K562 (cell line): ENCODE data around the gene TMIGD1. TPM values are rescaled to one million over a fixed set of nuclear protein-coding genes. Genes with fewer than 3 reads are reported as not detected.

Experiments used
- ATAC-seq: fragments of 200-7000 bp; cut with Tn5 transposase; 3 replicates; pipeline ENCODE4 v1.9.1; 2020; ENCODE audit warnings: moderate library complexity
- BruUV-seq: library from RNA; stranded (reverse); fragments of 400-500 nt; replicated peaks from 2 replicates; lab custom pipeline; 2021; lab: Mats Ljungman, UMichigan
- CTCF ChIA-PET: fragments of 300-600 bp; formaldehyde crosslinking; extraction: SDS; loops from one replicate; lab custom pipeline; 2021; ENCODE audit warnings: low intra/inter-chr PET ratio; lab: Yijun Ruan, JAX
- POLR2A ChIA-PET: fragments of 300-600, 350-650 bp; sonication (Branson Sonifier 250); formaldehyde crosslinking; extraction: SDS; loops from one replicate; lab custom pipeline; 2021; ENCODE audit warnings: antibody characterized with exemption, inconsistent platforms; lab: Yijun Ruan, JAX
- DNase-seq, 4 experiments: peaks; one replicate each; pipeline versions ENCODE4 v3.0.0 to v3.0.0-alpha.2; 2011 to 2018; ENCODE audit warnings: low spot score in 3 of 4, mixed read lengths in 3 of 4; ENCODE audit errors: extremely low read depth in 1 of 4
- FAIRE-seq: peaks from 2 replicates; lab custom pipeline; 2011; peaks lifted over from hg19 to GRCh38; lab: Jason Lieb, UNC
- H2AFZ ChIP-seq: 2 replicates; pipeline ENCODE4 v1.6.0; 2011; ENCODE audit warnings: low read depth, low read length, control low read depth, inconsistent platforms
- H3K27ac ChIP-seq: fragments of 200-600 bp; 3 replicates; pipeline ENCODE4 v1.8.0; 2011; ENCODE audit warnings: low read depth, mild to moderate bottlenecking, control low read depth, inconsistent platforms, low read length, moderate library complexity, mixed read lengths; ENCODE audit errors: extremely low read depth
- H3K27me3 ChIP-seq, 2 experiments: fragments of 300-600 bp in 1 of 2; 2 replicates in 1 of 2; 3 replicates in 1 of 2; pipeline versions ENCODE4 v1.6.0 to v1.8.0; 2011; ENCODE audit warnings: inconsistent platforms in 2 of 2, low read length in 2 of 2, mild to moderate bottlenecking in 1 of 2, mixed read lengths in 1 of 2, moderate library complexity in 1 of 2; ENCODE audit not compliant: control insufficient read depth in 2 of 2, insufficient read depth in 2 of 2
- H3K36me3 ChIP-seq: fragments of 300-600 bp; 3 replicates; pipeline ENCODE4 v1.8.0; 2011; ENCODE audit warnings: mild to moderate bottlenecking, low read length, inconsistent platforms; ENCODE audit not compliant: control insufficient read depth, insufficient read depth
- H3K4me1 ChIP-seq, 2 experiments: fragments of 200-600 bp in 1 of 2; replicated peaks in 1 of 2; 2 replicates in 1 of 2; 3 replicates in 1 of 2; pipeline versions ENCODE4 v1.5.1 to v1.8.0; 2011; ENCODE audit warnings: inconsistent platforms in 2 of 2, low read length in 2 of 2, mild to moderate bottlenecking in 1 of 2, mixed read lengths in 1 of 2, moderate library complexity in 1 of 2; ENCODE audit not compliant: control insufficient read depth in 2 of 2, insufficient read depth in 2 of 2
- H3K4me2 ChIP-seq: 2 replicates; pipeline ENCODE4 v1.6.1; 2011; ENCODE audit warnings: low read length, control low read depth, inconsistent platforms, mixed read lengths; ENCODE audit not compliant: insufficient read depth
- H3K4me3 ChIP-seq: fragments of 200-600 bp; sonication (generic), shearing (Covaris generic); 2 replicates; pipeline ENCODE4 v1.5.1; 2016; ENCODE audit warnings: control low read depth, inconsistent platforms
- H3K79me2 ChIP-seq: fragments of 200-600 bp; 3 replicates; pipeline ENCODE4 v1.8.0; 2011; ENCODE audit warnings: low read length, inconsistent platforms; ENCODE audit not compliant: control insufficient read depth, insufficient read depth
- H3K9ac ChIP-seq, 2 experiments: 2 replicates each; pipeline versions ENCODE4 v1.6.0 to v1.6.1; 2011; ENCODE audit warnings: low read depth in 2 of 2, low read length in 2 of 2, control low read depth in 1 of 2, inconsistent platforms in 1 of 2, mild to moderate bottlenecking in 1 of 2, mixed read lengths in 1 of 2; ENCODE audit not compliant: insufficient read depth in 1 of 2
- H3K9me1 ChIP-seq: one replicate; pipeline ENCODE4 v1.6.0; 2011; ENCODE audit warnings: inconsistent platforms, mild to moderate bottlenecking, low read length, moderate library complexity; ENCODE audit not compliant: control insufficient read depth, insufficient read depth
- H3K9me3 ChIP-seq: replicated peaks from 2 replicates; pipeline ENCODE4 v1.5.1; 2011; ENCODE audit warnings: low read depth, low read length, inconsistent platforms; ENCODE audit not compliant: control insufficient read depth, insufficient read depth
- H4K20me1 ChIP-seq: replicated peaks from 2 replicates; pipeline ENCODE4 v1.6.1; 2011; ENCODE audit warnings: low read length, inconsistent platforms, mixed read lengths; ENCODE audit not compliant: control insufficient read depth, insufficient read depth
- ELF2 ChIP-seq: fragments of 250-450 bp; sonication (Bioruptor Pico); IDR thresholded peaks from 2 replicates; pipeline ENCODE4 v1.5.0; 2021; ENCODE audit warnings: mild to moderate bottlenecking
- WGBS: fragments of 100-300 bp; shearing (Covaris generic); methylation state at CpG from one replicate; pipeline ENCODE4 v1.1.6; 2016; ENCODE audit warnings: low coverage, mixed read lengths; ENCODE audit not compliant: insufficient coverage; ENCODE audit errors: missing lambda C conversion rate; 5-methylcytosine and 5-hydroxymethylcytosine counted together
- in situ Hi-C: fragments of 300-500 bp; cut with MboI; formaldehyde crosslinking; loops from 4 replicates; pipeline ENCODE4 v1.15.0; 2018; ENCODE audit warnings: inconsistent platforms, mixed read lengths
- intact Hi-C: fragments of 100-400 bp; cut with micrococcal nuclease; formaldehyde crosslinking; loops from 2 replicates; pipeline ENCODE4 v1.14.2; 2022
- polyA plus RNA-seq, 8 experiments: library from polyadenylated mRNA; depleted of rRNA in 4 of 8; stranded (reverse) in 5 of 8; unstranded in 3 of 8; fragments of >200 nt; fragmentation: Nextera tagmentation in 2 of 8; fragmentation: Illumina TruSeq in 1 of 8; extraction: Ambion mirVana in 2 of 8; extraction: Trizol in 1 of 8; gene quantifications; 2 replicates each; pipeline versions ENCODE4 v1.2.1 to v1.2.3, GENCODE V29; 2011 to 2014; ENCODE audit warnings: inconsistent platforms in 1 of 8, missing spikeins in 1 of 8
- total RNA-seq, 7 experiments: library from RNA; depleted of rRNA in 6 of 7; stranded (reverse); fragments of >200 nt in 6 of 7; fragmentation: Illumina TruSeq in 2 of 7; extraction: Trizol in 2 of 7; gene quantifications; 2 replicates each; pipeline versions ENCODE4 v1.2.1 to v1.2.3, GENCODE V29; 2011 to 2021; ENCODE audit warnings: low replicate concordance in 1 of 7
- TF ChIP-seq, protein P1 (sequence below): sonication (generic); formaldehyde crosslinking; IDR thresholded peaks from 2 replicates; pipeline ENCODE4 v1.8.0; 2022; ENCODE audit warnings: missing genetic modification reagents, mild to moderate bottlenecking, borderline replicate concordance
- TF ChIP-seq, protein P2 (sequence below), 2 experiments: IDR thresholded peaks; 2 replicates each; pipeline ENCODE4 v1.6.1; 2012; ENCODE audit warnings: improper control_type of control experiment in 2 of 2, low read depth in 2 of 2, low read length in 2 of 2, borderline replicate concordance in 1 of 2

Gene TMIGD1
- total and polyA plus RNA-seq, 9 of the 15 experiments (the other 6 are each of a cell fraction or from before 2014, with no cell fraction given), result not detected

DNA sequence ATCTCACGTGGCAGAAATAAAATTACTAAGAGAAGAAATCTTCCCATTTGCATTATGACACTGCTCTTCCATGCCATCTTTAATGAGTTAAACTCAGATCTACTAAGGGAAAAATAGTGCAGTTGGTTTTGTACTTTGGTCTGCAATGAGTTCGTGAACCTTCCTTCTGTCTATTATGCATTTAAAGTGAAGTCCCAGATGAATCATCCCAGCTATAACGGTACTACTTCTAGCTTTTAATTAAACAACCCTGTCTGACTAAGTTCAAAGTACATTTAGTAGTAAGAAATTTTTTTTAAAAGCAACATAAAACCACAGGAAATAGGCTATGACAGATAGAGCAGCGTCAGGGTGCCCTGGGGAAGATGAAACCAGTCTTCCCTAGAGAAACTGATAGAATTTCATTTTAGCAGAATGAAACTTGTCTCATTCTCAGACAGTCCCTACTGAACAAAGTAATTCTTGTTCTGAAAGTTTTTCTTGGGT is 1.8 kb downstream of the TMIGD1 start:
- Histone ChIP-seq H3K4me1 (no peaks in the 10 kb centered on the region), H4K20me1 (no peaks in the 10 kb centered on the region), H3K27ac (no peak overlapping the region), H3K27me3 (peaks cover 0 to 4% of the 10 kb centered on the region in 2 experiments; a peak in 2 of 5 replicates), H3K4me2 (no peak overlapping the region)
- FAIRE-seq, result no peak
- POLR2A ChIA-PET, result interaction anchor here (0.5 to 0.6 kb wide), 2 partner anchors 8 to 219 kb away, joined by 3 to 4 read pairs; no protein-coding TSS in a partner anchor
- TF ChIP-seq ELF2 (CRISPR knock-in tag), result peak; percentile 31; the same call in 1 of the 2 replicates
- TF ChIP-seq, protein P1, sequence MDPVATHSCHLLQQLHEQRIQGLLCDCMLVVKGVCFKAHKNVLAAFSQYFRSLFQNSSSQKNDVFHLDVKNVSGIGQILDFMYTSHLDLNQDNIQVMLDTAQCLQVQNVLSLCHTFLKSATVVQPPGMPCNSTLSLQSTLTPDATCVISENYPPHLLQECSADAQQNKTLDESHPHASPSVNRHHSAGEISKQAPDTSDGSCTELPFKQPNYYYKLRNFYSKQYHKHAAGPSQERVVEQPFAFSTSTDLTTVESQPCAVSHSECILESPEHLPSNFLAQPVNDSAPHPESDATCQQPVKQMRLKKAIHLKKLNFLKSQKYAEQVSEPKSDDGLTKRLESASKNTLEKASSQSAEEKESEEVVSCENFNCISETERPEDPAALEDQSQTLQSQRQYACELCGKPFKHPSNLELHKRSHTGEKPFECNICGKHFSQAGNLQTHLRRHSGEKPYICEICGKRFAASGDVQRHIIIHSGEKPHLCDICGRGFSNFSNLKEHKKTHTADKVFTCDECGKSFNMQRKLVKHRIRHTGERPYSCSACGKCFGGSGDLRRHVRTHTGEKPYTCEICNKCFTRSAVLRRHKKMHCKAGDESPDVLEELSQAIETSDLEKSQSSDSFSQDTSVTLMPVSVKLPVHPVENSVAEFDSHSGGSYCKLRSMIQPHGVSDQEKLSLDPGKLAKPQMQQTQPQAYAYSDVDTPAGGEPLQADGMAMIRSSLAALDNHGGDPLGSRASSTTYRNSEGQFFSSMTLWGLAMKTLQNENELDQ (CRISPR knock-in tag), result no peak
- TF ChIP-seq, protein P2, sequence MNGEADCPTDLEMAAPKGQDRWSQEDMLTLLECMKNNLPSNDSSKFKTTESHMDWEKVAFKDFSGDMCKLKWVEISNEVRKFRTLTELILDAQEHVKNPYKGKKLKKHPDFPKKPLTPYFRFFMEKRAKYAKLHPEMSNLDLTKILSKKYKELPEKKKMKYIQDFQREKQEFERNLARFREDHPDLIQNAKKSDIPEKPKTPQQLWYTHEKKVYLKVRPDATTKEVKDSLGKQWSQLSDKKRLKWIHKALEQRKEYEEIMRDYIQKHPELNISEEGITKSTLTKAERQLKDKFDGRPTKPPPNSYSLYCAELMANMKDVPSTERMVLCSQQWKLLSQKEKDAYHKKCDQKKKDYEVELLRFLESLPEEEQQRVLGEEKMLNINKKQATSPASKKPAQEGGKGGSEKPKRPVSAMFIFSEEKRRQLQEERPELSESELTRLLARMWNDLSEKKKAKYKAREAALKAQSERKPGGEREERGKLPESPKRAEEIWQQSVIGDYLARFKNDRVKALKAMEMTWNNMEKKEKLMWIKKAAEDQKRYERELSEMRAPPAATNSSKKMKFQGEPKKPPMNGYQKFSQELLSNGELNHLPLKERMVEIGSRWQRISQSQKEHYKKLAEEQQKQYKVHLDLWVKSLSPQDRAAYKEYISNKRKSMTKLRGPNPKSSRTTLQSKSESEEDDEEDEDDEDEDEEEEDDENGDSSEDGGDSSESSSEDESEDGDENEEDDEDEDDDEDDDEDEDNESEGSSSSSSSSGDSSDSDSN (IDR thresholded peaks at IDR 0.05; ENCODE audit: borderline replicate concordance in 1 of 2, low read depth in 2 of 2, low read length in 2 of 2), result no peak
- TF ChIP-seq, all 486 proteins: peak for 1
- in situ Hi-C loops, result loop anchor here (25.0 kb wide), 1 partner anchor 380 kb away; no protein-coding TSS in a partner anchor
- Histone ChIP-seq H3K9me3 (no peaks in the 10 kb centered on the region), H3K9me1 (no peaks in the 10 kb centered on the region), H3K9ac (no peak overlapping the region), H3K36me3 (no peaks in the 10 kb centered on the region), H3K79me2 (no peaks in the 10 kb centered on the region), H2AFZ (peak overlapping the region; percentile 18; the same call in 1 of the 2 replicates), H3K4me3 (no peak overlapping the region)
- intact Hi-C loops, result loop anchor here (10.0 kb wide), 1 partner anchor 57 kb away; no protein-coding TSS in a partner anchor
- WGBS, result 40% methylated on average over 4 of the region's 4 CpGs
- ATAC-seq (no peak), DNase-seq (no peak)
- CTCF ChIA-PET, result no interaction called here
- no TSS peak for BruUV-seq
